SU-DHL-6 (cell line): ENCODE results near the gene ZNF831.

Source experiments
- H2AFZ ChIP-seq: fragments of 200-600 bp; sonication (generic); 2 replicates; pipeline ENCODE4 v1.6.1; 2014; ENCODE audit warnings: low read depth, mild to moderate bottlenecking, moderate library complexity, mixed read lengths, antibody characterized with exemption, low read length; ENCODE audit not compliant: severe bottlenecking
- H3F3A ChIP-seq: fragments of 200-600 bp; shearing (Covaris generic); 2 replicates; pipeline ENCODE4 v1.6.0; 2016; ENCODE audit warnings: antibody characterized with exemption, mild to moderate bottlenecking; ENCODE audit not compliant: insufficient read depth
- H3K27ac ChIP-seq: fragments of 200-600 bp; sonication (generic); 2 replicates; pipeline ENCODE4 v1.5.1; 2016; ENCODE audit warnings: low read depth, mild to moderate bottlenecking, low read length, moderate library complexity, mixed read lengths
- H3K27me3 ChIP-seq: fragments of 200-600 bp; sonication (generic), shearing (Covaris generic); 2 replicates; pipeline ENCODE4 v1.6.0; 2014; ENCODE audit warnings: mild to moderate bottlenecking, low read length
- H3K36me3 ChIP-seq: fragments of 200-600 bp; sonication (generic); 2 replicates; pipeline ENCODE4 v1.6.1; 2014; ENCODE audit warnings: mild to moderate bottlenecking, low read length, mixed read lengths
- H3K4me2 ChIP-seq: fragments of 300-600, 200-600 bp; shearing (Covaris generic), sonication (generic); 2 replicates; pipeline ENCODE4 v1.6.0; 2014; ENCODE audit warnings: low read length, low read depth, mild to moderate bottlenecking; ENCODE audit not compliant: poor library complexity, severe bottlenecking
- H3K4me3 ChIP-seq: fragments of 200-600 bp; sonication (generic); 2 replicates; pipeline ENCODE4 v1.5.1; 2014; ENCODE audit warnings: antibody characterized with exemption, low read length, mild to moderate bottlenecking, mixed read lengths; ENCODE audit not compliant: insufficient read depth, poor library complexity, severe bottlenecking
- H3K79me2 ChIP-seq: fragments of 200-600 bp; sonication (generic); 2 replicates; pipeline ENCODE4 v1.6.1; 2014; ENCODE audit warnings: mild to moderate bottlenecking, low read length, moderate library complexity; ENCODE audit not compliant: insufficient read depth
- H3K9ac ChIP-seq: fragments of 200-600 bp; sonication (generic); 2 replicates; pipeline ENCODE4 v1.7.0; 2014; ENCODE audit warnings: mild to moderate bottlenecking, low read length
- H3K9me2 ChIP-seq: fragments of 200-600 bp; sonication (generic); replicated peaks from 2 replicates; pipeline ENCODE4 v1.6.1; 2014; ENCODE audit warnings: low read length; ENCODE audit not compliant: insufficient read depth
- H3K9me3 ChIP-seq: fragments of 200-600 bp; sonication (generic); 2 replicates; pipeline ENCODE4 v1.6.1; 2014; ENCODE audit warnings: low read length, mixed read lengths; ENCODE audit not compliant: insufficient read depth
- H4K20me1 ChIP-seq: fragments of 200-600 bp; sonication (generic); 2 replicates; pipeline ENCODE4 v1.6.1; 2014; ENCODE audit warnings: low read depth, mild to moderate bottlenecking, antibody characterized with exemption, low read length, moderate library complexity, mixed read lengths
- CTCF ChIP-seq: fragments of 200-600 bp; sonication (generic); IDR thresholded peaks from one replicate; pipeline ENCODE4 v1.5.1; 2017; ENCODE audit warnings: antibody characterized with exemption, mild to moderate bottlenecking, low read length, moderate library complexity; ENCODE audit not compliant: insufficient read depth, poor library complexity, severe bottlenecking
- EZH2phosphoT487 ChIP-seq: fragments of 200-600 bp; sonication (generic), shearing (Covaris generic); conservative IDR thresholded peaks from 2 replicates; pipeline ENCODE4 v1.6.1; 2018; ENCODE audit warnings: mild to moderate bottlenecking, antibody characterized with exemption, low read length, moderate library complexity, mixed read lengths

Gene ZNF831

GRCh38 chr20:59207235-59207634 is 43.6 kb downstream of the ZNF831 start:
- Histone ChIP-seq H3K4me3 (no peak overlapping the region), H3K4me2 (no peak overlapping the region), H4K20me1 (no peaks in the 10 kb centered on the region), H3K9me2 (no peaks in the 10 kb centered on the region), H3K9me3 (no peaks in the 10 kb centered on the region), H2AFZ (no peak overlapping the region), H3K36me3 (no peaks in the 10 kb centered on the region), H3K9ac (no peak overlapping the region), H3K79me2 (no peaks in the 10 kb centered on the region), H3K27me3 (no peaks in the 10 kb centered on the region), H3K27ac (no peak overlapping the region), H3F3A (no peaks in the 10 kb centered on the region)
- TF ChIP-seq CTCF (no peak), EZH2phosphoT487 (no peak)

DNA sequence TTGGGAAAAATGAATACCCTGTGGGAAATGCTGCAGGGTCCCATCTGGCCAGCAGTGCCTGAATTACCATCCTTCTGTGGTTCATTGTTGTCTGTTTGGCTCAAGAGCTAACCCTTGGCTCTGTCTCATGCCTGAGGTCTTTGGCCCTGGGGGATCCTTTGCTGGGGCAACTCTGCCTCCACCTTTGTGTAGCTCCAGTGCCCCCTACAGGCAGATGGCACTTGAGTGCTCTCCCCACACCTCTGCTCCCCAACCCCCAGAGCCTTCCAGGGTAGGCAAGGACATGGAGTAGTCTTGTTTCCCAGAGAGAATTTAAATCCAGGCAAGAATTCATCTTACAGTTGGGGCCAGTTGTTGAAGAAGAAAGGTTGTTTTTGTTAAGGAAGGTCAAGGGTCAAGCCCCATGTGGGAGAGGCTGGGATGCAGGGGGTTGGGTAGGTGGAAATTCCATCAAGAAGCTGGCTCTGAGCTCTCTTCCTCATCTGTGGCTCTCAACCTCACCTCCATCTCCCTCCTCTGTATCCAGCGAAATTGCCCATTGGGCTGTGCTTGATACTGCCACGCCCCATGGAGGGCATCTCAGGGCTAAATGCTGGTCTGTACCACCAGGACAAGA is 44.2 kb downstream of the ZNF831 start:
- Histone ChIP-seq H3K27me3 (no peaks in the 10 kb centered on the region), H3K27ac (no peak overlapping the region), H3K4me3 (no peak overlapping the region), H3K9ac (no peak overlapping the region), H3K79me2 (no peaks in the 10 kb centered on the region), H3F3A (no peaks in the 10 kb centered on the region), H3K36me3 (no peaks in the 10 kb centered on the region), H2AFZ (no peak overlapping the region), H3K4me2 (no peak overlapping the region), H3K9me2 (no peaks in the 10 kb centered on the region), H4K20me1 (no peaks in the 10 kb centered on the region), H3K9me3 (no peaks in the 10 kb centered on the region)
- no peak for TF ChIP-seq EZH2phosphoT487
- peak; percentile 84 for TF ChIP-seq CTCF

GRCh38 chr20:59210186-59210585 is 46.6 kb downstream of the ZNF831 start:
- Histone ChIP-seq H3K36me3 (no peaks in the 10 kb centered on the region), H3K27ac (no peak overlapping the region), H3K4me2 (no peak overlapping the region), H3K27me3 (no peaks in the 10 kb centered on the region), H3K9ac (no peak overlapping the region), H3K9me3 (no peaks in the 10 kb centered on the region), H2AFZ (no peak overlapping the region), H4K20me1 (no peaks in the 10 kb centered on the region), H3K4me3 (no peak overlapping the region), H3K79me2 (no peaks in the 10 kb centered on the region), H3F3A (no peaks in the 10 kb centered on the region), H3K9me2 (no peaks in the 10 kb centered on the region)
- no peak for TF ChIP-seq EZH2phosphoT487
- TF ChIP-seq CTCF = no peak
